Endodermal cell (in vitro differentiated cells): ENCODE measurements around the gene SP6. TPM values are rescaled to one million over a fixed set of nuclear protein-coding genes. Genes with fewer than 3 reads are reported as not detected.

Source experiments
- DNase-seq: peaks from one replicate; pipeline ENCODE4 v3.0.0-alpha.2; 2017
- H3K27ac ChIP-seq: 2 replicates; pipeline ENCODE4 v1.5.1; 2013; ENCODE audit warnings: mild to moderate bottlenecking, low read depth, low read length, moderate library complexity
- H3K27me3 ChIP-seq: 2 replicates; pipeline ENCODE4 v1.6.1; 2013; ENCODE audit warnings: mild to moderate bottlenecking, low read length, moderate library complexity; ENCODE audit not compliant: insufficient read depth, control insufficient read depth, poor library complexity, severe bottlenecking
- H3K36me3 ChIP-seq: 2 replicates; pipeline ENCODE4 v1.7.0; 2013; ENCODE audit warnings: mild to moderate bottlenecking, low read length, moderate library complexity; ENCODE audit not compliant: control insufficient read depth, insufficient read depth
- H3K4me1 ChIP-seq: one replicate; pipeline ENCODE4 v1.7.0; 2013; ENCODE audit warnings: low read length; ENCODE audit not compliant: control insufficient read depth, insufficient read depth
- H3K4me3 ChIP-seq: 2 replicates; pipeline ENCODE4 v1.5.1; 2013; ENCODE audit warnings: mild to moderate bottlenecking, low read length, moderate library complexity
- H3K9ac ChIP-seq: 2 replicates; pipeline ENCODE4 v1.6.1; 2013; ENCODE audit warnings: mild to moderate bottlenecking, low read length, moderate library complexity; ENCODE audit not compliant: poor library complexity, severe bottlenecking; ENCODE audit errors: extremely low read depth
- H3K9me3 ChIP-seq: 2 replicates; pipeline ENCODE4 v1.6.1; 2013; ENCODE audit warnings: mild to moderate bottlenecking, low read length, moderate library complexity; ENCODE audit not compliant: control insufficient read depth
- H3K27ac Mint-ChIP-seq: 2 replicates; pipeline ENCODE4 v1.8.0; 2020; ENCODE audit warnings: mixed read lengths
- H3K27me3 Mint-ChIP-seq: 2 replicates; pipeline ENCODE4 v1.8.0; 2021; ENCODE audit warnings: mild to moderate bottlenecking, mixed read lengths; ENCODE audit not compliant: insufficient read depth
- H3K36me3 Mint-ChIP-seq: 2 replicates; pipeline ENCODE4 v1.8.0; 2020; ENCODE audit warnings: low read depth, mixed read lengths
- H3K4me1 Mint-ChIP-seq: 2 replicates; pipeline ENCODE4 v1.8.0; 2020; ENCODE audit warnings: mixed read lengths
- H3K4me3 Mint-ChIP-seq: 2 replicates; pipeline ENCODE4 v1.8.0; 2020; ENCODE audit warnings: mild to moderate bottlenecking, moderate library complexity, mixed read lengths
- H3K9me3 Mint-ChIP-seq: 2 replicates; pipeline ENCODE4 v1.8.0; 2020; ENCODE audit warnings: mild to moderate bottlenecking, mixed read lengths
- WGBS, 2 experiments: methylation state at CpG; one replicate each; pipeline versions ENCODE4 v1.1.5 to v1.1.7; 2013; ENCODE audit warnings: missing lambda C conversion rate in 2 of 2, mixed read lengths in 1 of 2; ENCODE audit not compliant: insufficient coverage in 1 of 2, insufficient read length in 1 of 2; 5-methylcytosine and 5-hydroxymethylcytosine counted together
- total RNA-seq, 2 donors: library from RNA; stranded (reverse); fragmentation: NEBNext Ultra II Directional in 1 of 2; extraction: Animal tissue kit (Norgen Biotek cat#: 25700) in 1 of 2; gene quantifications; 2 replicates in 1 of 2; 3 replicates in 1 of 2; pipeline ENCODE4 v1.2.1, GENCODE V29; 2021
- TF ChIP-seq, protein P1 (sequence below): fragments of 200-600 bp; sonication (generic); conservative IDR thresholded peaks from 2 replicates; pipeline ENCODE4 v1.5.0; 2021; ENCODE audit warnings: antibody characterized with exemption, mild to moderate bottlenecking

The SP6 gene
- total RNA-seq, 2 donors from 2014 or later, result 3.1 to 3.7 TPM

DNA sequence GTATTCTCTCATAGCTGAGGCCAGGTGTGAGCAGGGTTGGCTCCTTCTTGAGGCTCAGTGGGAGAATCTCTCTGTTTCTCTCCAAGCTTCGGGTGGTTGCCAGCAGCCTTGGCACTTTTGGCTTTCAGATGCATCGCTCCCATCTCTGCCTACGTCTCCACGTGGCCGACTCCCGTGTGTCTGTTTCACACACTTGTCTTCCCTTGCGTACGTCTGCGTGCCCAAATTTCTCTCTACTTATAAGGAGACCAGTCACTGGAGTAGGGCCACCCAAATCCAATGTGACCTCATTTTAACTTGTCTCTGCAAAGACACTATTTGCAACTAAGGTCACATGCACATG, 44.1 kb downstream of the SP6 start:
- peaks cover 14% of the 10 kb centered on the region for H3K36me3 Mint-ChIP-seq
- no peaks in the 10 kb centered on the region for H3K9me3 ChIP-seq
- H3K27me3 Mint-ChIP-seq, result peaks cover 3% of the 10 kb centered on the region
- H3K27me3 ChIP-seq, result no peaks in the 10 kb centered on the region
- peak; percentile 35 for DNase-seq
- H3K27ac Mint-ChIP-seq, result no peak overlapping the region
- H3K36me3 ChIP-seq, result peaks cover 12% of the 10 kb centered on the region
- no peak overlapping the region for H3K4me3 Mint-ChIP-seq
- TF ChIP-seq, protein P1, sequence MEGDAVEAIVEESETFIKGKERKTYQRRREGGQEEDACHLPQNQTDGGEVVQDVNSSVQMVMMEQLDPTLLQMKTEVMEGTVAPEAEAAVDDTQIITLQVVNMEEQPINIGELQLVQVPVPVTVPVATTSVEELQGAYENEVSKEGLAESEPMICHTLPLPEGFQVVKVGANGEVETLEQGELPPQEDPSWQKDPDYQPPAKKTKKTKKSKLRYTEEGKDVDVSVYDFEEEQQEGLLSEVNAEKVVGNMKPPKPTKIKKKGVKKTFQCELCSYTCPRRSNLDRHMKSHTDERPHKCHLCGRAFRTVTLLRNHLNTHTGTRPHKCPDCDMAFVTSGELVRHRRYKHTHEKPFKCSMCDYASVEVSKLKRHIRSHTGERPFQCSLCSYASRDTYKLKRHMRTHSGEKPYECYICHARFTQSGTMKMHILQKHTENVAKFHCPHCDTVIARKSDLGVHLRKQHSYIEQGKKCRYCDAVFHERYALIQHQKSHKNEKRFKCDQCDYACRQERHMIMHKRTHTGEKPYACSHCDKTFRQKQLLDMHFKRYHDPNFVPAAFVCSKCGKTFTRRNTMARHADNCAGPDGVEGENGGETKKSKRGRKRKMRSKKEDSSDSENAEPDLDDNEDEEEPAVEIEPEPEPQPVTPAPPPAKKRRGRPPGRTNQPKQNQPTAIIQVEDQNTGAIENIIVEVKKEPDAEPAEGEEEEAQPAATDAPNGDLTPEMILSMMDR, result no peak
- H3K4me3 ChIP-seq, result no peak overlapping the region
- WGBS, 2 experiments, result 94 to 98% methylated on average over 9 of the region's 9 CpGs
- H3K27ac ChIP-seq, result no peak overlapping the region
- H3K9ac ChIP-seq, result no peak overlapping the region
- peaks cover 2% of the 10 kb centered on the region for H3K4me1 Mint-ChIP-seq
- no peaks in the 10 kb centered on the region for H3K9me3 Mint-ChIP-seq
- no peaks in the 10 kb centered on the region for H3K4me1 ChIP-seq

DNA sequence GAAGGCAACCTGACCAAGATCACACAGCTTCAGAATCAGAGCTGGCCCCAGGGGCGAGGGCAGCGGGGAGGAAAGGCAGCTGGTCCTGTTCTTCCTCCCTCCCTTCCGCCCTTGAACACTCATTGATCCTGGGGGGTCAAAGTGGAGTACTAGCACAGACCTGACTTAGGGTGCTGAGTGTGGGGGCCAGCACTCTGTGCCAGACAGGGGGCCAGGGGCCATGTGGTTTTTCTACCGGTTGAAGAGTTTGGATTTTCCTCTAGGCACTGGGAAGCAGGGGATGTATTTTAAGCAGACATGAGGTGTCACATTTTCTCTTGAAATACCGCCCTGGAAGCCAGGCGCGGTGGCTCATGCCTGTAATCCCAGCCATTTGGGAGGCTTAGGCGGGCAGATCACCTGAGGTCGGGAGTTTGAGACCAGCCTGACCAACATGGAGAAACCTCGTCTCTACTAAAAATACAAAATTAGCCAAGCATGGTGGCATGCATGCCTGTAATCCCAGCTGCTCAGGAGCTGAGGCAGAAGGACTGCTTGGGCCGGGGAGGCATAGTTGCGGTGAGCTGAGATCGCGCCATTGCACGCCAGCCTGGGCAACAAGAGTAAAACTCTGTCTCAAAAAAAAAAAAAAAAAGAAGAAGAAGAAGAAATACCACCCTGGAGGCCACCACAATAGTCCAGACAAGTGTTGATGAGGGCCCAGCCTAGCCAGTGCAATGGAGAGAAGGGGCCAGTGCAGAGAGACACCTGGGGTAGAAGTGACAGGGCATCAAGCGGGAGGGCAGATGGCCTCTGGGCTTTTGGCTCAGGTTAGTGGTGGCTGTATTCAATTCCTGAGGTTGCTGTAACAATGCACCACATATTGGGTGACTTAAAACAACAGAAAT, 44.7 kb downstream of the SP6 start:
- peaks cover 12% of the 10 kb centered on the region for H3K36me3 ChIP-seq
- Mint-ChIP-seq H3K4me3 (no peak overlapping the region), H3K36me3 (peaks cover 14% of the 10 kb centered on the region)

DNA sequence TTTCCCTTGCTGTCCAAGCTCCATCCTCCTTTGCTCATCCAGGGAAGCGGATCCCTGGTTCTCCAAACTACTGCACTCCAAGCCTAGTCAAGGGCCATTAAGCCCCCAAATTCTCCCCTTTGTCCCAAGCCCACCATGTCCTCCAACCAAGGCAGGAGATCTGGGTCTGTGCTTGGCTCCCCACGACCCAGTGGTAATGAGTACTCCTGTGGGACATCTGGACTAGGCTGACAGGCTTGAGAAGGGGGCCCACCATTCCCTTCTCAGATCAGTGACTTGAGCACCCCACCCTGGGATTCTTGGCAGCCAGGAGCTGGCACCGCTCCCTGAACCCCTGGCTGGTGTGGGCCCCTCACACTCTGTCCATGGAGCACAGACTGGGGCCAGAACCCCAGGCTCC, 46.5 kb downstream of the SP6 start:
- no peak overlapping the region for H3K9ac ChIP-seq
- peaks cover 13% of the 10 kb centered on the region for H3K27me3 ChIP-seq
- peaks cover 10% of the 10 kb centered on the region for H3K36me3 Mint-ChIP-seq
- peaks cover 4% of the 10 kb centered on the region for H3K36me3 ChIP-seq
- TF ChIP-seq, protein P1, result no peak
- no peak overlapping the region for H3K4me3 Mint-ChIP-seq
- DNase-seq, result peak; percentile 39
- no peaks in the 10 kb centered on the region for H3K9me3 Mint-ChIP-seq
- no peak overlapping the region for H3K4me3 ChIP-seq
- WGBS, 2 experiments, result 53 to 65% methylated on average over 2 to 3 of the region's 3 CpGs
- no peaks in the 10 kb centered on the region for H3K4me1 ChIP-seq
- H3K9me3 ChIP-seq, result no peaks in the 10 kb centered on the region
- H3K27ac Mint-ChIP-seq, result no peak overlapping the region
- H3K27me3 Mint-ChIP-seq, result peaks cover 8% of the 10 kb centered on the region
- no peak overlapping the region for H3K27ac ChIP-seq
- no peaks in the 10 kb centered on the region for H3K4me1 Mint-ChIP-seq

More for the DNA sequence above, 44.7 kb downstream of the SP6 start:
- Histone ChIP-seq H3K27ac (no peak overlapping the region), H3K27me3 (peaks cover 2% of the 10 kb centered on the region), H3K4me3 (no peak overlapping the region), H3K4me1 (no peaks in the 10 kb centered on the region), H3K9me3 (no peaks in the 10 kb centered on the region), H3K9ac (no peak overlapping the region)
- Mint-ChIP-seq H3K9me3 (no peaks in the 10 kb centered on the region), H3K27me3 (peaks cover 6% of the 10 kb centered on the region), H3K4me1 (peaks cover 2% of the 10 kb centered on the region), H3K27ac (no peak overlapping the region)
- DNase-seq, result peak; percentile 23
- whole genome bisulfite sequencing, 2 experiments, result 85 to 87% methylated on average over 10 to 16 of the region's 16 CpGs
- TF ChIP-seq, protein P1, result no peak
